Activated naive CD8-positive, alpha-beta T cell (primary cell): Measurements from ENCODE around the gene TPM3.
"Not testable (repeated sequence)": the region's sequence is repeated elsewhere in the genome, so short reads cannot be mapped to it uniquely, and the experiment has no call there.

Experiments
- H3K27ac Mint-ChIP-seq: one replicate; pipeline ENCODE4 v1.8.0; 2021; ENCODE audit warnings: mixed read lengths
- H3K27me3 Mint-ChIP-seq: one replicate; pipeline ENCODE4 v1.8.0; 2021; ENCODE audit warnings: mixed read lengths
- H3K36me3 Mint-ChIP-seq: one replicate; pipeline ENCODE4 v1.8.0; 2021; ENCODE audit warnings: mixed read lengths
- H3K4me1 Mint-ChIP-seq: one replicate; pipeline ENCODE4 v1.8.0; 2021; ENCODE audit warnings: low read depth, mixed read lengths
- H3K4me3 Mint-ChIP-seq: one replicate; pipeline ENCODE4 v1.8.0; 2021; ENCODE audit warnings: mild to moderate bottlenecking, mixed read lengths
- H3K9me3 Mint-ChIP-seq: one replicate; pipeline ENCODE4 v1.8.0; 2021; ENCODE audit warnings: low read depth, mixed read lengths

Gene TPM3

GRCh38 chr1:154158307-154159125 lies 33.4 kb downstream of the TPM3 start:
- H3K4me1 Mint-ChIP-seq, result peaks cover 82% of the 10 kb centered on the region
- H3K9me3 Mint-ChIP-seq, result no peaks in the 10 kb centered on the region
- H3K36me3 Mint-ChIP-seq, result peaks cover 35% of the 10 kb centered on the region
- H3K27ac Mint-ChIP-seq, result peak overlapping the region; percentile 85
- peak overlapping the region; percentile 81 for H3K4me3 Mint-ChIP-seq
- H3K27me3 Mint-ChIP-seq, result no peaks in the 10 kb centered on the region

- peak overlapping the region; percentile 81 for H3K4me3 Mint-ChIP-seq
- H3K27me3 Mint-ChIP-seq, result no peaks in the 10 kb centered on the region
- H3K27ac Mint-ChIP-seq, result peak overlapping the region; percentile 85
- peaks cover 29% of the 10 kb centered on the region for H3K36me3 Mint-ChIP-seq
- H3K9me3 Mint-ChIP-seq, result no peaks in the 10 kb centered on the region
- H3K4me1 Mint-ChIP-seq, result peaks cover 77% of the 10 kb centered on the region
These were observed 34.2 kb downstream of the TPM3 start for GRCh38 chr1:154157520-154158306.

- Mint-ChIP-seq H3K36me3 (peaks cover 28% of the 10 kb centered on the region), H3K27ac (peak overlapping the region; percentile 90), H3K4me1 (peaks cover 70% of the 10 kb centered on the region), H3K4me3 (peak overlapping the region; percentile 27), H3K27me3 (no peaks in the 10 kb centered on the region), H3K9me3 (no peaks in the 10 kb centered on the region)
These were observed 36.6 kb downstream of the TPM3 start for GRCh38 chr1:154155251-154155650.

- H3K4me1 Mint-ChIP-seq, result peaks cover 64% of the 10 kb centered on the region
- peak within 1 kb of the TSS; percentile 90 for H3K27ac Mint-ChIP-seq
- H3K9me3 Mint-ChIP-seq, result no peaks in the 10 kb centered on the region
- H3K36me3 Mint-ChIP-seq, result peaks cover 24% of the 10 kb centered on the region
- H3K4me3 Mint-ChIP-seq, result peak within 1 kb of the TSS; percentile 27
- H3K27me3 Mint-ChIP-seq, result no peaks in the 10 kb centered on the region
These were observed 37.2 kb downstream of the TPM3 start, which contains the start of gene NUP210L for GRCh38 chr1:154154534-154155191. Gene NUP210L (minus strand): TSS chr1:154155073.

DNA sequence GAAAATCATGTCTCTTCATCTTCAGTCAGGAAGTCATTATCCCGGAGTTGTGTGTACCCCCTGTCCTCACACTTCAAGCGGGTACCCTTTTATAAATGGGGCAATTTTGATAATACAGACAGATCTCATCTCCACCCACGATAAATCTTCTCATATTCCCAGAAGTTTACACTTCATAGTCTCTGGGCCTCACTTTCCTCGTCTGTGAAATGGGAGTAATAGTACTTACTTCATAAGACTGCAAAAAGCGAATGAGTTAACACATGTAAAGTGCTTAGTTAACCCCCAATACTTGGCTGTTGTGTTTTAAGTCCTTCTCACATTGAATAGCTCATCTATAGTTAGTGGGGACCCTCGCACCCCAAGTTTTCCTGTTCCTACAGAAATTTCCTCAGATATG lies 37.8 kb downstream of the TPM3 start:
- H3K27ac Mint-ChIP-seq, result peak overlapping the region; percentile 90
- peak overlapping the region; percentile 4 for H3K4me3 Mint-ChIP-seq
- peaks cover 18% of the 10 kb centered on the region for H3K36me3 Mint-ChIP-seq
- H3K9me3 Mint-ChIP-seq, result no peaks in the 10 kb centered on the region
- peaks cover 58% of the 10 kb centered on the region for H3K4me1 Mint-ChIP-seq
- no peaks in the 10 kb centered on the region for H3K27me3 Mint-ChIP-seq

DNA sequence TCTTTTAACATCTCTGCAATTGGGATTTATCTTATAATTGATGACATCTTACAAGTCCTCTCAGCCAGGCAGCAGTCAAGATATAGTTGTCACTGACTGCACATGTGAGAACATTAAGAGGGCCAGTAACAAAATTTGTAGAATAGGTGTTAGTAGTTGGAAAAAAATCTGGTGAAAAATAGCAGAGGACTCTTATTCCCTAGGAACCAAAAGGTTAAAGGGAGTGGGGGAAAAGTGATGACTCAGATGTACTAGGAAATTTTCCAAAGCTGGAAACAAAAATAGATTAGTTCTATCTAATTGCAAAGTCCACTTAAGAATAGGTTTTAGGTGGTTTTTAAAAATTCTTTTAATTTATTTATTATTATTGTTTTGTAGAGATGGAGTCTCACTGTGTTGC lies 40.6 kb downstream of the TPM3 start:
- H3K4me1 Mint-ChIP-seq, result peaks cover 34% of the 10 kb centered on the region
- no peak overlapping the region for H3K4me3 Mint-ChIP-seq
- H3K36me3 Mint-ChIP-seq, result peaks cover 7% of the 10 kb centered on the region
- no peaks in the 10 kb centered on the region for H3K9me3 Mint-ChIP-seq
- H3K27me3 Mint-ChIP-seq, result no peaks in the 10 kb centered on the region
- H3K27ac Mint-ChIP-seq, result peak overlapping the region; percentile 22

- H3K36me3 Mint-ChIP-seq, result peaks cover 3% of the 10 kb centered on the region
- H3K9me3 Mint-ChIP-seq, result no peaks in the 10 kb centered on the region
- no peak overlapping the region for H3K27ac Mint-ChIP-seq
- H3K4me3 Mint-ChIP-seq, result no peak overlapping the region
- peaks cover 12% of the 10 kb centered on the region for H3K4me1 Mint-ChIP-seq
- H3K27me3 Mint-ChIP-seq, result no peaks in the 10 kb centered on the region
These were observed 43.1 kb downstream of the TPM3 start for GRCh38 chr1:154148807-154149206.

GRCh38 chr1:154147505-154147904 lies 44.4 kb downstream of the TPM3 start:
- H3K4me3 Mint-ChIP-seq, H3K4me1 Mint-ChIP-seq, H3K9me3 Mint-ChIP-seq, H3K27me3 Mint-ChIP-seq, H3K27ac Mint-ChIP-seq, H3K36me3 Mint-ChIP-seq: not testable (repeated sequence)

GRCh38 chr1:154145986-154146385 lies 45.9 kb downstream of the TPM3 start:
- Mint-ChIP-seq H3K4me1 (peaks cover 3% of the 10 kb centered on the region), H3K4me3 (no peak overlapping the region), H3K27ac (no peak overlapping the region), H3K9me3 (no peaks in the 10 kb centered on the region), H3K36me3 (no peaks in the 10 kb centered on the region), H3K27me3 (no peaks in the 10 kb centered on the region)

DNA sequence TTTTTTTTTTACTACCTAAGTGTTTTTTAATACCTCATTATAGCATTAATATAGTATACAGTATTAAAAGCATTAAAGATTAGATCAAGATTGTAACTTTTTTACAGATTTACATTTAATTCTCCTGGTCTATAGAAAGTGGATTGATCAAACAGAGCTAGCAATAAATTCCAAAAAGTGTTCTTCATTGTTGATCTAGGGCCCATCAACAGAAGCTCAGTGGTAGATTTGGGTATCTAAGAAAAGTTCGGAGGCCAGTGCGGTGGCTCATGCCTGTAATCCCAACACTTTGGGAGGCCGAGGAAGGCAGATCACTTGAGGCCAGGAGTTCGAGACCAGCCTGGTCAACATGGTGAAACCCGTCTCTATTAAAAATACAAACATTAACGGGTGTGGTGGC lies 49.5 kb downstream of the TPM3 start:
- H3K27me3 Mint-ChIP-seq, result no peaks in the 10 kb centered on the region
- no peaks in the 10 kb centered on the region for H3K36me3 Mint-ChIP-seq
- no peaks in the 10 kb centered on the region for H3K9me3 Mint-ChIP-seq
- no peak overlapping the region for H3K4me3 Mint-ChIP-seq
- H3K4me1 Mint-ChIP-seq, result peaks cover 4% of the 10 kb centered on the region
- H3K27ac Mint-ChIP-seq, result no peak overlapping the region

- peaks cover 4% of the 10 kb centered on the region for H3K4me1 Mint-ChIP-seq
- no peak overlapping the region for H3K4me3 Mint-ChIP-seq
- H3K27ac Mint-ChIP-seq, result no peak overlapping the region
- no peaks in the 10 kb centered on the region for H3K9me3 Mint-ChIP-seq
- H3K27me3 Mint-ChIP-seq, result no peaks in the 10 kb centered on the region
- no peaks in the 10 kb centered on the region for H3K36me3 Mint-ChIP-seq
These were observed 50.7 kb downstream of the TPM3 start for GRCh38 chr1:154141240-154141639.

GRCh38 chr1:154137888-154138287 lies 54.0 kb downstream of the TPM3 start:
- Mint-ChIP-seq H3K4me1 (peaks cover 4% of the 10 kb centered on the region), H3K4me3 (no peak overlapping the region)

GRCh38 chr1:154133256-154133655 lies 58.6 kb downstream of the TPM3 start:
- no peak overlapping the region for H3K27ac Mint-ChIP-seq
- H3K27me3 Mint-ChIP-seq, result no peaks in the 10 kb centered on the region
- no peaks in the 10 kb centered on the region for H3K36me3 Mint-ChIP-seq
- no peaks in the 10 kb centered on the region for H3K9me3 Mint-ChIP-seq
- H3K4me1 Mint-ChIP-seq, result peaks cover 13% of the 10 kb centered on the region
- no peak overlapping the region for H3K4me3 Mint-ChIP-seq

More at GRCh38 chr1:154137888-154138287, 54.0 kb downstream of the TPM3 start:
- Mint-ChIP-seq H3K9me3 (no peaks in the 10 kb centered on the region), H3K27ac (no peak overlapping the region), H3K36me3 (no peaks in the 10 kb centered on the region), H3K27me3 (no peaks in the 10 kb centered on the region)

DNA sequence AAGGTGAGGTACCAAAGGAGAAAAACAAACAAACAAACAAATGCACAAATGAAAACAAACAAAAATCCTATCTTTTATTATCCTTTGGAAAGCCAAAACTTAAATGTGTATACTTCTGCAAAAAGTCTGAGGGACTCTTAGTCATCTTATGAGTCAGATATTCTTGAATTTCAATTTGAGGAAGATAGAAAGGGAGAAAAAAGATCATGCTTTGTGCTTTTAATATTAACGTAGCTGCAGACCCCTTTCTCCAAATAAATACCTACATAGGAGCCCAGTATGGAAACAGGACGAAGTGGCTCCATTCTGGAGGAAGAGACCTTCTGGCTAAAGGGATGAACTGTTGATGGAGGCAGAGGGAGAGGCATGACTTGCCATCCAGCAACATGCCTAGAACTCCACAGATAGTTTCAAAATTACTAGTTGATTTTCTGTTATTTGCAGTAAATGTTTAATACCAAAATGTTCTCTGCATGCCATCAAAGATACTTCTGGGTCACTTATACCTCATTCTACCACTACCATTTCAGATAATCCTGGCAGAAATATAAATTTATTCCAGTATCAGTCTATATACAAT lies 62.4 kb downstream of the TPM3 start:
- H3K4me3 Mint-ChIP-seq, result no peak overlapping the region
- H3K27ac Mint-ChIP-seq, result no peak overlapping the region
- peaks cover 9% of the 10 kb centered on the region for H3K4me1 Mint-ChIP-seq
- no peaks in the 10 kb centered on the region for H3K27me3 Mint-ChIP-seq
- no peaks in the 10 kb centered on the region for H3K36me3 Mint-ChIP-seq
- H3K9me3 Mint-ChIP-seq, result no peaks in the 10 kb centered on the region

DNA sequence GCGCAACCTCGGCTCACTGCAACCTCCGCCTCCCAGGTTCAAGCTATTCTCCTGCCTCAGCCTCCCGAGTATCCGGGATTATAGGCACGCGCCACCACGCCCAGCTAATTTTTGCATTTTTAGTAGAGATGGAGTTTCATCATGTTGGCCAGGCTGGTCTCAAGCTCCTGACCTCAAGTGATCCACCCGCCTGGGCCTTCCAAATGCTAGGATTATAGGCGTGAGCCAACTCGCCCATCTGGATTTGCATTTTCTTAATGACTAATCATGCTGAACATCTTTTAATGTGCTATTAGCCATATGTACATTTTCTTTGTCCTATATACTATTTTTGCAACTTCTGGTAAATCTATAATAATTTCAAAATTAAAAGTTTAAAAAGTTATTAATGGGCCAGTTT lies 68.7 kb downstream of the TPM3 start:
- not testable (repeated sequence) for H3K4me3 Mint-ChIP-seq, H3K27me3 Mint-ChIP-seq

More for the DNA sequence above, 68.7 kb downstream of the TPM3 start:
- H3K27ac Mint-ChIP-seq, H3K36me3 Mint-ChIP-seq, H3K4me1 Mint-ChIP-seq, H3K9me3 Mint-ChIP-seq: not testable (repeated sequence)
